HepG2 (cell line): ENCODE results near the gene PPP2R5E.

Source experiments
- CTCF ChIP-seq: sonication (generic); formaldehyde crosslinking; IDR thresholded peaks from 2 replicates; pipeline ENCODE4 v1.5.0; 2020; ENCODE audit warnings: mild to moderate bottlenecking, missing genetic modification reagents, moderate library complexity
- DPF2 ChIP-seq: sonication (generic); formaldehyde crosslinking; IDR thresholded peaks from 2 replicates; pipeline ENCODE4 v1.4.0; 2020; ENCODE audit warnings: mild to moderate bottlenecking, low read depth, missing genetic modification reagents, borderline replicate concordance
- SRF ChIP-seq: IDR thresholded peaks from 2 replicates; pipeline ENCODE4 v1.6.1; 2011; ENCODE audit warnings: mild to moderate bottlenecking, low read depth, low read length, moderate library complexity
- ZKSCAN1 ChIP-seq: fragments of 150-350 bp; IDR thresholded peaks from 2 replicates; pipeline ENCODE4 v1.6.1; 2014; ENCODE audit warnings: low read length
- ZNF124 ChIP-seq: sonication (generic); formaldehyde crosslinking; IDR thresholded peaks from 2 replicates; pipeline ENCODE4 v1.4.0; 2020; ENCODE audit warnings: missing genetic modification reagents
- ZNF350 ChIP-seq: sonication (generic); formaldehyde crosslinking; IDR thresholded peaks from 2 replicates; pipeline ENCODE4 v1.4.0; 2020; ENCODE audit warnings: mild to moderate bottlenecking, low read depth, missing genetic modification reagents, borderline replicate concordance

DNA sequence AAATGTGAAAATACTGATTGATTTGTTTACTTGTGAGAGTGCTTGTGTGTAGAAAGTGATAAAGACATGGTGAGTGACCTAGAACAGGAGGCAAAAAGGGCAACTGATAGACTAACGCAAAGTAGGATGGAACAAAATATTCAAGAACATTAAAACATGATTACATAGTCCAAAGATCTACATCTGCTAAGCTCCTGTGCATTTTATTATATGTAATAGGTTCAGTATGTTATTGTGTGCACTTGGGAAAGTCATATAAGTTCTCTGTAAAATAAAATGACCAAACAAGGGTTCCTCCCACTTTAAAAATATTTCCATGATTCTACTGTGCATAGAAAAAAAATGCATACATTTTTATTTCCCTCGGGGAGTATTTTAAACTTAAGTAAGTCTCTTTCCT lies 150.2 kb downstream of the PPP2R5E start:
- TF ChIP-seq ZNF124 (CRISPR knock-in tag) (no peak), ZNF350 (CRISPR knock-in tag) (no peak), SRF (no peak), ZKSCAN1 (no peak), CTCF (CRISPR knock-in tag) (no peak), DPF2 (CRISPR knock-in tag) (no peak)
